NT2/D1 (cell line): ENCODE data around the gene CLIP4.

Experiments used
- YY1 ChIP-seq: IDR thresholded peaks from 2 replicates; pipeline ENCODE4 v1.6.1; 2011; ENCODE audit not compliant: insufficient read length, insufficient read depth
- ZNF274 ChIP-seq: IDR thresholded peaks from 2 replicates; pipeline ENCODE4 v1.6.1; 2011; ENCODE audit warnings: mild to moderate bottlenecking, low read depth, low read length

- TF ChIP-seq ZNF274 (no peak), YY1 (no peak)
These were observed 4.2 kb upstream of the CLIP4 start for GRCh38 chr2:29110916-29111535.
